Subcutaneous preadipocyte (primary cell): ENCODE measurements around the gene KRT16. TPM values are rescaled to one million over a fixed set of nuclear protein-coding genes. Genes with fewer than 3 reads are reported as not detected.

Experiments used
- total RNA-seq: library from RNA; depleted of rRNA; stranded (reverse); fragments of >200 nt; gene quantifications from 2 replicates; pipeline ENCODE4 v1.2.3, GENCODE V29; 2012

The KRT16 gene
- total RNA-seq, result not detected in 2 replicates

GRCh38 chr17:41612376-41613160 lies at the start of gene KRT16:
TSS of gene KRT16 (minus strand) at chr17:41612767. CDS start at chr17:41612688, 79 bp downstream.

GRCh38 chr17:41624208-41625101 lies 11.9 kb upstream of the KRT16 start, which contains the start of gene KRT17:
TSS of gene KRT17 (minus strand) at chr17:41624575. CDS start at chr17:41624509, 66 bp downstream.

GRCh38 chr17:41586863-41587495 lies 25.6 kb downstream of the KRT16 start, which contains the start of gene KRT14:
TSS of gene KRT14 (minus strand) at chr17:41586895. CDS start at chr17:41586834, 61 bp downstream.

GRCh38 chr17:41571561-41572434 lies 40.8 kb downstream of the KRT16 start, which contains the start of gene KRT9:
TSS of gene KRT9 (minus strand) at chr17:41572059. CDS start at chr17:41571992, 67 bp downstream.

Other genes with a start within 250 kb of the KRT16 start
- gene KRT33B, start 243.0 kb downstream of the KRT16 start, total RNA-seq, result not detected in 2 replicates
- 0.37 and 0.59 TPM in 2 replicates for gene KRT34, start 230.5 kb downstream of the KRT16 start, total RNA-seq
- not detected in 2 replicates for gene KRT31, start 215.2 kb downstream of the KRT16 start, total RNA-seq
- gene KRT37, start 188.2 kb downstream of the KRT16 start, total RNA-seq, result not detected in 2 replicates
- not detected in 2 replicates for gene KRT38, start 171.8 kb downstream of the KRT16 start, total RNA-seq
- not detected in 2 replicates for gene KRT32, start 145.4 kb downstream of the KRT16 start, total RNA-seq
- gene KRT35, start 131.6 kb downstream of the KRT16 start, total RNA-seq, result not detected in 2 replicates
- not detected in 2 replicates for gene KRT36, start 122.9 kb downstream of the KRT16 start, total RNA-seq
- not detected in 2 replicates for gene KRT13, start 107.2 kb downstream of the KRT16 start, total RNA-seq
- 0.78 TPM in 1 of 2 replicates, not detected in the other for gene KRT15, start 93.9 kb downstream of the KRT16 start, total RNA-seq
- 3.7 and 12.5 TPM in 2 replicates for gene KRT19, start 84.5 kb downstream of the KRT16 start, total RNA-seq
- not detected in 2 replicates for gene KRT9, start 40.7 kb downstream of the KRT16 start, total RNA-seq
- gene KRT14, start 25.9 kb downstream of the KRT16 start, total RNA-seq, result 0.59 TPM in 1 of 2 replicates, not detected in the other
- 1.2 and 1.8 TPM in 2 replicates for gene KRT17, start 11.8 kb upstream of the KRT16 start, total RNA-seq
- gene EIF1, start 76.1 kb upstream of the KRT16 start, total RNA-seq, result 55.1 and 55.7 TPM in 2 replicates
- gene GAST, start 99.6 kb upstream of the KRT16 start, total RNA-seq, result not detected in 2 replicates
- gene HAP1, start 121.9 kb upstream of the KRT16 start, total RNA-seq, result not detected in 2 replicates
- 0.98 and 3.7 TPM in 2 replicates for gene JUP, start 173.9 kb upstream of the KRT16 start, total RNA-seq
- 38.6 and 42.0 TPM in 2 replicates for gene P3H4, start 199.2 kb upstream of the KRT16 start, total RNA-seq
- gene FKBP10, start 200.2 kb upstream of the KRT16 start, total RNA-seq, result 239 and 240 TPM in 2 replicates
- 43.4 and 61.7 TPM in 2 replicates for gene NT5C3B, start 223.5 kb upstream of the KRT16 start, total RNA-seq
- under 0.01 and 0.37 TPM in 2 replicates for gene KLHL10, start 225.1 kb upstream of the KRT16 start, total RNA-seq